ENCODE measurements around the gene GNB2.
"Not testable (repeated sequence)": the region's sequence is repeated elsewhere in the genome, so short reads cannot be mapped to it uniquely, and the experiment has no call there.

Gene GNB2

DNA sequence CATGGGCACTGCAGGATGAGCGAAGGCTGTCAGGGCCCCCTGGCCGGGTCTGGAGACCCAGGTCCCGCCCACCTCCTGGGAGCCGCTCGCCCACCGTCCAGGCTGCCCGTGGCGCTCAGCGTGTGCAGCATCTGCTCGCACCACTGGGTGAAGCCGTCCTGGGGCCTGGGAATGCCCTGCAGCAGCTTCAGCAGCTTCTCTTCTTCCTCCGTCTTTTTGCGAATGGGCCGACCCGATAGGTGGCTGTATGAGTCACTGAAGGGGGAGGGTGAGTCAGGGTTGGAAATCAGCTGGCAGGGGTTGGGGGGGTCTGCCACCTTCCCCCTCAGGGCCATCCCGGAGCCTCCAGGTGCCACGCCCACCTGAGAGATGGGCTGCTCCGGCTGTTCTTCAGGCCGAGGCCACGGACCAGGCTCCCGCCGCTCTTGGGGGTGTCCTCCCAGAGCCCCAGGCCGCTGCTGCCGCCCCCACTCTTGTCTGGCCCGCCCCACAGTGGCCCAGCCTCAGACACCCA lies 8.7 kb downstream of the GNB2 start:
- no peak for DNase-seq

DNA sequence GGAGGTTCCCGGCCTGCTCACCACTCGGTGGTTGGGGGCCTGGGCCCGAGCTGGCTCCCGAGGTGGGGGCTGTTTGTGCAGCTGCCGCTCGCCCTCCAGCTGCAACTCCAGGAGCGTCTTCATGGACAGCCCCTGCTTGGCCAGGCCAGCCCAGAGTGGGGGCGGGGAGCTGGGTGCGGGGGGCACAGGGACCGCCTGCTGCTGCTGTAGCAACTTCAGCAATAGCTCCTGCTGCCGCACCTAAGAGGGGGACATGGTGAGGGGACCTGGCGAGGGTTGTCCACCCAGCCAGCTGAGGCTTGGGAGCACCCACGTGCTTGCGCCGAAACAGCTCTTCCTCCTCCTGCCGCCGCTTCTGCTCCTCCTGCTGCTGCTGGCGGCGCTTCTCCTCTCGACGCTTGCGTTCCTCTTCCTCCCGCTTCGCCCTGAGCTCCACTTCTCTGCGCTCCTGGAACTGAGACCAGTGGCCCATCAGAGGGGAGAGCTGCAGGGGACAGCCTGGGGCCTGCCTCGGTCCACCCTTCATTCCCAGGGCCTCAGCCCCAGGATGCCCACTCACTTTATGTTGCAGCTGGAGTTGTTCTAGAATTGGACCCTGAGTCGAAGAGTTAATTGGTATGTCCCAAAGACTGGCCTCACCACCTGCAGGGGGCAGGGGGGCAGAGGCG lies 9.6 kb downstream of the GNB2 start:
- DNase-seq: no peak

DNA sequence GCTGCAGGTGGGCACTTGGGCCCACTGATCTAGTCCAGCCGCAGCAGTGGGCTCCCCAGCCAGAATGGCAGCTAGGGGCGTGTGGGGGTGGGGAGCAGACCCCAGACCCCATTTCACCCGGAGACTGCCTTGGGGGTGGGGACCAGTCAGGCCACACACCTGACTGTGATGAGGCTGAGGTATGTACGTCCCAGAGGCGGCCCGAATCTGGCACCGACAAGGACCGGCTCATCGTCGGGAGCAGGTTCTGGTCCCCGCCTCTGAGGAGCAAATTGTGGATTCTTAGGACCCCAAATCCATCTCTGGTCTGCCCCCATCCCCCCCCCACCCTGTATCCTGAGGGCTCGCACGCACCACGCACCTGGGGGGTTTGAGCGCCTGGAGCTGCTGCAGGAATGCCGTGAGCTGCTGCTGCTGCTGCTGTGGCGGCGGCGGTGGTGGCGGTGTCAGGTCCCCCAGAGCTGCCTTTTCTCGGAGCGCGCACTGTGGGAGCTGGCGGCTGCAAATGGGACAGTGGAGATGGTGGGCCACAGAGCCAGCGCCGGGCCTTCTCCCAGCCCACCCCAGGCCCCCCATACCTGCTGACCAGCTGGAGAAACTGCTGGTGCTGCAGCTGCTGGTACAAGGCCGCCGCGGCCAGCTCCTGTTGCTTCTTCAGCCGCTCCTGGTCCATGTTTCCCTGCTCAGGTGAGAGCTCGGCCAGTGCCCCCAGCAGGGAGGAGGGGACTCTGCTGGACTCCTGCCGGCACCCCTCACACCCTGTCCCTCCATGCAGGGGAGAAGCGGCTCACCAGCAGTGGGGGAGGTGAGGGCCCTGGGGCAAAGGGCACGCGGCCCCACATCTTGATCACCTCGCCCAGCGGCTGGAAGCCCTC lies 10.4 kb downstream of the GNB2 start:
- DNase-seq: no peak

DNA sequence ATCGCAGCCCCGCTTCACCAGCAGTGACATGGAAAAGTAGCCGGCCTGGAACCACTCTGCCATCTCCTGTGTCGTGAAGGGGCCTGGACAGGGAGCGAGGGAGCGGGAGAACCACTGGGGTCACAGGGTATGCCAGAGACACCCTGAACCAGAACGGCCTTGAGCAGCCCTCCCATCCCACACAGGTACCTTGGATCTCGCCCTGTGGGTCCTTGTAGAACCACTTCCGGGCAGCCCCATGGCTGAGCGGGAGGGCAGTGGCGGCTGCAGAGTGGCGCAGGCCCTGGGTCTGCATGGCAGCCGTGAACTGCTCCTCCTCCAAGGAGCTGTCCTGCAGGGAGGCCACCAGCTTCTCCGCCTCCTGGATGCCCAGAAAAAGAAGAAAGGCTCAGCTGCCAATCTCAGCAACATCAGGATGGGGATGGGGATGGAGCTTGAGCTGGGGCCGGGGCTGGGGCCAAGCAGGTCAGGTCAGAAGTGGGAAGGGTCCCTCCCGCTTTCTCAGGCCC lies 11.0 kb downstream of the GNB2 start:
- no peak for DNase-seq

DNA sequence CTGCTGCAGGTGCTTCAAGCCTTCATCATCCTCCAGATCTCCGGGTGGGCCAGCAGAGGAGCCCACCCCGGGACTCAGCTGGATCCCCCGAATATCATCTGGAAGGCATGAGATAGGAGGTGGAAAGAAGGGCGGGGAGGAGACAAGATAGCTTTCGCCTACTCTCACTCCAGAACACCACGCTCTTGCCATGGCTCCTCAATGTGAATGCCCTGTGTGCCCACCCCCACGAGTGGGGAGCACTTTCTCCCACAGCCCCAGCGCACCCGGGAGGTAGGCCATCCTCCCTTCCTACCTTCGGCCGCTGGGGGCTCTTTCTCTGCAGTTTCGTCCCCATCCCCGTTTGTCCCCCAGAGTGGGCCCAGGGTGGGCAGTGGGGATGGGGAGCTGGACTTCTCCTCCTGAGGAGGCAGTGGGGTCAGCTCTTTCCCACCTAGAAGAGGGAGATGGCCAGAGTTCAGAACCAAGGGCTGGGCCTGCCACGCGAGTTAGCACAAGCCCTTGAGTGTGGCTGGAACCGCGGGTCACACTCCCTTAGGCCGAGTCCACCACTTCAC lies 11.6 kb downstream of the GNB2 start:
- DNase-seq: no peak

GRCh38 chr7:100685631-100686145 lies 12.1 kb downstream of the GNB2 start:
- no peak for DNase-seq

DNA sequence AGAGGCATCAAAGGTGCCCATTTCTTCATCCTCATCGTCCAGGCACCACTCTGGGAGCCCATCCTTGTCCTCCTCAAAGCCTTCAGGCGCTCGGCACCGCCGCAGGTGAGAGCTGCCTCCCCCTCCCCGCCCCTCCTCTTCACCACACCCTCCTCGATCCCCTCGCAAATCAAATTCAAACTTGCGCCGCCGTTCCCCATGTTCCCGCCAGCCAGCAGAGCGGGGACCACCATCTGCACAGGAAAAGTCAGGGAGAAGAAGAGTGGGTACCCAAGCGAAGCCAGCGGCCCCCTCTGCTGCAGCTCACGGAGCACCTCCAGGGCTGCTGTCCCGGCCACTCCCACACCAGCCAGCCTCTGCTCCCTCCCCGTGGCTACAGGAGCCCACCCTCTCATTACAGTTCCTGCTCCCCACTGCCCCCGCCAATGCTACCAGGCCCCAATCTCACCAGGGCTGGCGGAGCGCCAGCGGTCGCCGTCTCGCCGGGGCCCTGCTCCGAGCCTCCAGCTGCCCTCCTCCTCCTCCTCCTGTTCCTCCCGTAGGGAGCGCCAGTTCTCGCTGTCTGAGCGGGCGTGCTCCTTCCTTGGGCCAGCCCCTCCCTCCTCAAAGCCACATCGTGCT lies 12.8 kb downstream of the GNB2 start:
- DNase-seq: no peak

GRCh38 chr7:100686822-100687211 lies 13.3 kb downstream of the GNB2 start:
- no peak for DNase-seq

DNA sequence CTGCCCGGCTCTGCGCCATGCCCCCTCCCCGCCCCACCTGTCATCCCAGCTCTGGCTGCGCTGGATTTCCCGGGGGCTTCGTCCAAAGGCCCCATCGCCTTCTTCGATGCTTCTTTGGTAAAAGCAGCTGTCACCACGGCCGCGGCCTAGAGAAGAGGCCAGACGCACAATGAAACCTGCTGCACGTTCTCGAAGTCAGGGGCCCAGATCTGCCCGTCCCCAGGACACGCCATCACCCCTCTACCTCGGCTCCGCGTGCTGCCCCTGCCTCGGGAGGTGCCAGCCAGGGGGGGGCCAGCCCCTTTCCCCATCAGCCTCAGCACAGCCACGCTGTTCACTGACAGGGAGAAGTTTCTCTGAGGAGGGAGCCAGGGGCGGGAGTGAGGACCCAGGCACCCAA lies 13.7 kb downstream of the GNB2 start:
- DNase-seq: no peak

DNA sequence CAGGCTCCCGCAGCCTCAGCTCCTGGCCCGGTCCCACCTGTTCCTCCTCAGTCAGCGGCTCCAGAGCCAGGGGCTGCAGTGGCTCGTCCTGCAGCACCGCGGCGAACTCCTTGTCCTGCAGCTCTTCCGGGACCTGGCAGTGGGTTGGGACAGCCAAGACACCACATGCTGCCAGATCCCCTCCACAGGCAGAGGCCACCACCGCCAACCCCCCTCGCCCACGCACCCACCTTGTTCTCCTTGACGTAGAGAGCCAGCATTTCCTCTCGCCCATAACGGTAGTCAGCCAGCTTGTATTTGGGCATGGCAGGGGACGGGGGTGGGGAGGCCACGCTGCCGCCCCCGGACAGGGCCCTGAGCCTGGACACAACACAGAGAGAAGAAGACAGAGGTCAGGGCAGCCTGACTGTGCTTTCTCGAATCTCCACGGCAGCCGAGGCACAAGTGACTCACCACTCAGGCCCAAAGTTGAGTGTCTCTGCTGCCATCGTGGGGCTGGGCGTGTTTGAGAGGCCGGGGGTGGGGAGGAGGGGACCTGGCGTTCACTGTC lies 14.3 kb downstream of the GNB2 start:
- DNase-seq: no peak

DNA sequence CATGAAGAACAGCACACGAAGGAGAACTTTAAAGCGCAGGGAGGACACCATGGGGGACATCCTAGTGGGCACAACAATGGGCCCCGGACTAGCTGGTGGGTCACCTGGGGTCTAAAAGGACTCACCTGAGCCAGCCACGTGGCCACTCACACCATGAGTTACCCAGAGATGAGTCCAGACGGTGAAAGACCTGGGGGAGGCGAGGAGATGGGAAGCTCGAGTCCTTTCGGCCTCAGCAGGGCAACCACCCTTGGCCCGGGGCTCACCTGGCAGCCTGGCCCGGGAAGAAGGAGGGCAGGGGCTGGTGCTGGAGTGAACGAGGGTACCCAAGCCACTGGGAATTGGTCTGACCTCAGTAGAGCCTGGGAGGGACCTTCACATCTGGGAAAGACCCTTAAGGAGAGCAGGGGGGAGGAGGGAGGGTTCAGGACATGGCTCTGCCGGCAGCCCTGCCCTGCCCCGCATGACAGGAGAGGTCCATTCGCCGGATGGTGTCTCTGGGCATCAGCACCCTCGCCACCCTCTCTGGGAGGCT lies 14.9 kb downstream of the GNB2 start:
- no peak for DNase-seq

DNA sequence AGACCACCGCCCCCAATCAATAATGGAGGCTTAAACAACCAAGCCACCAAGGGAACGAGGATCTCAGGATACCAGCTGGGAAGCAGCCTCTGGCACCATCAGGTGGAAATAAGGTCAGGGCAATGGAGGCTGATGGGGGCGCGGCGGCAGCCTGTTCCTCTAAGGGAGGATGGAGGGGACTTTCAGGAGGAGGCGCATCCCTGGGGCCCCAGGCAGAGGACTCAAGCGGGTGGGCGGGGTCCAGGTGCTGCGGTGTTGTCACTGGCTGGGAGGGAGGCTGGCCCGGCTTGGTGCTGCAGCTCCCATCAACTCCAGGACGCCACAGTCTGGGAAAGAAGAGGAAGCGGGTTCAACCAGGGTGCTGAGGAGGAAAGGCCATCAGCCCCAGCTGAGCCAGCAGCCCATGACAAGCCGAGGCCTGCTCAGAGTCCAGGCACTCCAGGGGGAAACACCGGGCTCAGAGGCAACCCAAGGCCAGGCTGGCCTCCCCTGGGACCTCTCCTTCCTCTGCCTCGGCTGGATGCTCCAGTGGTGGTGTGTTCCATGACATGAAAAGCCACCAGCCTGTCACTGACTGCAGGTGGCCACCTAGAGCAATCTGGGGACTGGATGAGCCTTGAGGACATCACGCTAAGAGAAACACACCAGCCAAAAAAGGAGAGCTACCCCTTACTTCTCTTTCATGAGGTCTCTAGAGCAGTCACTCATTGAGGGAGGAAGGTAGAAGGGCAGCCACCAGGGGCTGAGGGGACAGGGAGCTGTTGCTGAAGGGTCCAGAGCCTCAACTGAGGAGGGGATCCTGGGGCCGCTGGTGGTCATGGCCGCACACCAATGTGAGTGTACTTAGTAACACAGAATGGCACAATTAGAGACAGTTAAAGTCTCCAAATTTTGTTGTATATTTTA lies 15.9 kb downstream of the GNB2 start:
- no peak for DNase-seq

- DNase-seq: peak; percentile 85
Measured at GRCh38 chr7:100691676-100692577, 18.4 kb downstream of the GNB2 start.

DNA sequence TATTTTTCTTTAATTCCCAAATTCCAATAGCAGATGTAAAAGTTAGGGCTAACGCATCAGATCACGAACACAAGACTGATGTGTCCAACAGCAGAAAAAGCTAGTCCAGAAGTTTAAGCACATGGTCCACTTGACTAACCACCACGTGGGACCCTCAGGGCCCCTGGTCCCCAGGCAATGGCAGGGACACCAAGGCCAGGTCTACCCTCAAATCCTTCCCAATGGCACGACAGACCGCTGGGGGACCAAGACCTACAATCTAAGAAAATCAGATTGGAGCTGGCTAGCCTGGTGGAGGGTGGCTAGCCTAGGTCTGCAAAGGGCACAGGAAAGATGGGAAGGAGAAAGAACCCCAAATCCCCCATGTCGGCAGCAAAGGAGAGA lies 19.0 kb downstream of the GNB2 start:
- no peak for DNase-seq

DNA sequence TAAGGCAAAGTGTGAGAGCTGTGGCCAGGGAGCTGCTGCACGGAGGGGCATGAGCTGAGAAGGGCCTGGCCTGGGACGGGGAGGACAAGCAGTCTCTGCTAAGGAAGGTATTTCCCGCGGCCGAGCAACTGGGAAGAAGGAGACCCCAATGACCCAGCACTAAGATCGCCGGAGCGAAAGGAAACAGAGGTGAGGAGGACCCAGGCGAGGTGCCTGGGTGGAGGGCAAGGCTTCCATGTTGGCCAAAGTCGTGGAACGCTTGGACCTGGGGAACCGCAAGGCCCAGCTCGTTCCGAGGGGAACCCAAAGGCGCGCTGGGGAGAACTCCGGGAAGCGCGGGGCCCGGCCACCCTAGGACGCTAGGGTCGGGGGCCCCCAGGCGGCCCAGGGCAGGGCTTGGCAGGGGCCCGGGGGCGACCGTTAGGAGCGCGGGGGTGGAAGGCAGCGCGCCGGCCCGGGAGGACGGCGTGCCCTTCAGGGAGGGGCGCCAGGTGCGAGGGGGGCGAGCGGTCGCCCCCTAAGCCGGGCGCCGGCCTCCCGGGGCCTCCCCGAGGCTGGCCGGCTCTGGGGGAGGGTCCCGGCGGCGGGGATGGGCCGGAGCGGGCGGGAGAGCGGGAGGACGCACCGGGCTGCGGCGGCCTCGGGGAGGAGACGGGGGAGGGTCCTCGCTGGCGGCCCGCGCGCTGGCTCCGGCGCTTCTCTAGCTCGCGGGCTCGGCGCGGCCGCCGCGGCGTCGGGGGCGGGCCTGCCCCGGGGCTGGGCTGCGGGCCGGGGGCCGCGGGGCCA lies 20.0 kb downstream of the GNB2 start:
- DNase-seq: no peak

DNA sequence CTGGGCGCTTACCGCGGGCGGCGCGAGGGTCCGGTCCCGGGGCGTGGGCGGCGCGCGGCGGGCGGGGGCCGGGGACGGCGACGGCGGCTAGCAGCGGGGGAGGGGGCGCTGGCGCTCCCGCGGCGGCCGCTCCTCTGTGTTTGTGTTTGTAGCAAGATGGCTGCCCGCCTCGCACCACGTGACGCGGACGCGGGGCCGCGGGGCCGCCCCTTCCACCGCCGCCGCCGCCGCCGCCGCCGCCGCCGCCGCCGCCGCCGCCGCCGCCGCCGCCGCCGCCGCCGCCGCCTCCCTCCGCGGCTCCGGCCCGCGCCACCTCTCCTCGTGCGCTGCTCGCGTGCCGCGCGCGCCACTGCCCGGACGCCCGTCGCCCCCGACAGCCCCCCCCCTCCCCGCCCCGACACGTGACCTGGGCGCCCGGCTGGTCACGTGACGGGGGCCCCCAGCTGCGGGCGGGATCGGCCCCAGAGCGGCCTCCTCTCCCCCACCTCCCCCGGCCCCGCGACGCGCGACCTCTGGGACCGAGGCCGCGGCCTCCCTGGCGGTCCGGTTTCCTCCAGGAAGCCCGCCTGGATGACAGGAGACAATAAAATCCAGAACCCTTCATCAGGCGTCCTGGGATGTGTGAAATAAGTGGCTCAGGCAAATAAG lies 20.7 kb downstream of the GNB2 start, which contains the start of gene GIGYF1:
Gene GIGYF1, minus strand, starts transcription at position 153 of the 648 bp plus-strand sequence. CDS start 6,012 bp downstream, outside the sequence.
- peak; percentile 71 for DNase-seq

DNA sequence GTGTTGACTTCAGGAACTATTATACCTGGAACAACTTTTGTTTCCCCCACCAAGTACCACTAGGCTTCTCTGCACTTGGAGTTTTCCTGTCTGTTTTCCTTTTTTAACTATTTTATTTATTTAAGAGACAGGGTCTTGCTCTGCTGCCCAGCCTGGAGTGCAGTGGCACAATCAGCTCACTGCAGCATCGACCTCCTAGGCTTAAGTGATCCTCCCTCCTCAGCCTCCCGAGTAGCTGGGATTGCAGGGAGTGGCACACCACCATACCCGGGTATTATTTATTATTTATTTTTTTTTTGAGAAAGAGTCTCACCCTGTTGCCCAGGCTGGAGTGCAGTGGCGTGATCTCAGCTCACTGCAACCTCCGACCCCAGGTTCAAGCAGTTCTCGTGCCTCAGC lies 22.6 kb downstream of the GNB2 start:
- no peak for DNase-seq

- no peak for DNase-seq
Measured at GRCh38 chr7:100699018-100699417, 25.5 kb downstream of the GNB2 start.

DNA sequence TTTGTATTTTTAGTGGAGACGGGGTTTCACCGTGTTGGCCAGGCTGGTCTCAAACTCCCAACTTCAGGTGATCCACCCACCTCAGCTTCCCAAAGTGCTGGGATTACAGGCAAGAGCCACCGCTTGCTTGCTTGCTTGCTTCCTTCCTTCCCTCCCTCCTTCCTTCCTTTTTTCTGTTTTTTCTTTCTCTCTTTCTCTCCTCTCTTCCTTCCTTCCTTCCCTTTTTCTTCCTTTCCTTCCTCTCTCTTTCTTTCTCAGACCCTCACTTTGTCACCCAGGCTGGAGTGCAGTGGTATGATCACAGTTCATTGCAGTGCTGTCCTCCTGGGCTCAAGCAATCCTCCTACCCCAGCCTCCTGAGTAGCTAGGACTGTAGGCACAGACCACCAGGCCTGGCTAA lies 27.5 kb downstream of the GNB2 start:
- DNase-seq: not testable (repeated sequence)

All from stimulated activated CD4-positive, alpha-beta T cell treated with anti-CD3 and anti-CD28 coated beads, Interleukin-4, amount 100 ng/mL, for 24 hours (primary cell).